ENCODE measurements around the gene DNAJC15.
A peak's percentile ranks its signal among the peaks of the same experiment; 100 is the strongest.
"Not testable (repeated sequence)": the region's sequence is repeated elsewhere in the genome, so short reads cannot be mapped to it uniquely, and the experiment has no call there.

The DNAJC15 gene

DNA sequence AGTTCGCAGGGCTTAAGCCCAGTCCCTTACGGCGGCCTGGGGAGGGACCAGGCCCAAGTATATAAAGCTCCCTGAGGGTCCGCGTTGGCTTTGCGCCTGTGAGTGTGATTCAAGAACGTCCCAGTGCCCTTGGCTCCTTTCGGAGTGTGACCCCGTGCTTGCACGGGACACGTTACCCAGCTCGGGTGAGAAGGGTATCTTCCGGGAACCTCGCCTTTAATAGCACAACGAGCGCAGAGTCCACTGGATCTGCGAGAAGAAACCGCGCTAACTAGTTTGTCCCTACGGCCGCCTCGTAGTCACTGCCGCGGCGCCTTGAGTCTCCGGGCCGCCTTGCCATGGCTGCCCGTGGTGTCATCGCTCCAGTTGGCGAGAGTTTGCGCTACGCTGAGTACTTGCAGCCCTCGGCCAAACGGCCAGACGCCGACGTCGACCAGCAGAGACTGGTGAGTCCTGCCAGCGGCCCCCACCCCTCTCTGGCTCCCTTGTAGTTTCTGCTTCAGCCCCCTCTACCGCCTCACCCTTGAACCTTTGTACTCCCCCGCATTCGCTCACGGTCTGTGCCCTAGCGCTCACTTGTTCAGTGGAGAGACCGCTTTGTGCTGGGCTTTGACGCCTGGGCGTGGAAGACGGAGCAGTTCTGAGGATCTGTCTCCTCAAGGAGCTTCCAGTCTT is at the start of gene DNAJC15:
TSS of gene DNAJC15 (plus strand) at position 298 of the 675 bp plus-strand sequence. CDS start at position 339, 41 bp downstream.
- peak; percentile 78 for DNase-seq

DNA sequence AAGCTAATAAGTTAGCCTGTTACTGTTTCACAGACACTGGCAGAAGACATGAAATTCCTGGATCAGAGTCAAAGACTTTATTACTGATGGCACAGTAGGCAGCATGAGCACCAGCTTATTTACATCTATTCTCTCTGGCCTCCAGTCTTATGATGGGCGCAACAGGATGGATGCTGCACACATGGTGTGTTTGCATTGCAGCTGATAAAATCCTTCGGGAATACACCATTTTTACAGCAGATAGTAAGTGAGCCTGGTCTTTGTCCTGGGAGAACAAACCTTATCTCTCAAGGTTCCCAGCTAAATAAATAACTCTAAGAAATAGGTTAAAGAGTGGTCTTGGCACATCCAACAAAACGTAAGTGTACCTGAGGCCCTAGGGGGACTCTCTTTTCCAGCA is 47.3 kb upstream of the DNAJC15 start:
- DNase-seq, result no peak

DNA sequence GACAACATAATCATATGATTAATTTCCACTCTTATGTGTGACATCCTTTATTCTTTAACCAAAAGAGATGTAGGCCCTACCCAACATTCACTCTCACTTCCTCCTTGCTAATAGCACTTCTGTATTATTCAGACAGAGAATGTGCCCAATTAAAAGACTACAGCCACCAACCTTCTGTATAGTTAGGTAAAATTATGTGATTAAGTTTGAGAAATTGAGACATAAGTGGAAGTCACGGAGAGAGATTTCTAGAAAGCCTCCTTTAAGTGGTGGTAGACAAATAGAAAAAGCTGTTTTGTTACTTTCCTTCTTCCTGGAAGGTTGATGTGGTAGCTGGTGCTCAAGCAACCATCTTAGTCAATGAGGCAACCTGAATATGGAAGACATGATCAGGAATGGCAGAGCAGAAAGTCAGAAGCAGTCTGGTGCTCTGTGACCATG is 46.1 kb upstream of the DNAJC15 start:
- no peak for DNase-seq

DNA sequence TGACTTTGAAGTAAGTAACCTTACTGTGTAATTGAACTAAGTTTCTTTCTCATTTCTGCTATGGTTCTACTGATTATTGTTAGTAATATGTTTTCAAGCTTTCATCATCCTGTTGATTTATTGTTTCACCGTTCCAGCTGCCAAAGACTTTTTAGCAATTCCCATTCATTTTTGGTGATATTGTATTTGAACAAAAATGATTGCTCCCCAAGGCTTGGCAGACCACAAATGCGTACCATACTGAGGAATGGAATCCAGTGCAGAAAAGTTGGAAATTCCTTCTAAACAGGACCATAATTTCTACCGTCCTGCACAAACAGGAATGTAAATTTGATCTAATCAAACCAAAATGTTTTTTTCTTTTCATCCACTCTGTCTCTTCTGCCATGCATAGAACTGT is 42.1 kb upstream of the DNAJC15 start:
- DNase-seq, result no peak

DNA sequence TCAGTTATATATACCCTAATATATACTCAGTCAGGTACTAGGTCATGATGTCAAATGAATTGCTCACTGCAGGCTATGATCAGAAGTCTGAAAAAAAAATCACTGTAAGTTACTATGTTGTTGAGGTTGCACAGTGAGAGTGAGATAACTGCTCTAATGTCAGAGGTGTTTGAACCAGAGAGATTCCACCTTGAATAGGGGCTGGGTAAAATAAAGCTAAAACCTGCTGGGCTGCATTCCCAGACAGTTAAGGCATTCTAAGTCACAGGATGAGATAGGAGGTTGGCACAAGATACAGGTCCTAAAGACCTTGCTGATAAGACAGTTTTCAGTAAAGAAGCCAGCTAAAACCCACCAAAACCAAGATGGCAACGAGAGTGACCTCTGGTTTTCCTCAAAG is 41.5 kb upstream of the DNAJC15 start:
- DNase-seq, result no peak

DNA sequence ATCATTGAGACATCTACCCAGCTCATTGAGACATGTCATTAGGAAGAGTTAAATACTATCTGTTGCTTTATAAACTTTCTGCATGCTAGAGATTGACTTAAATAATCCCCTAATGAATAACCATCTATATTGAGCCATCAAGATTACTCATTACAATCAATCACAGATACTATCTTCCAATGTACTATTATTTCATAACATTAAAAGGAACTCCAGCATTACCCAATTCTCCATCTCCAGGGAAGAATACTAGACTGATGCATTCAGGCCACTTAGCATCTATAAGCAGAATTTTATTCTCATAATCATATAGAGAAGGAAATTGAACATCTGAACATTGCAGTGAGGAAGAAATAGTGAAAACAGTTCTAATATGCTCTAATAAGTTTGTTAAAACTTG is 39.4 kb upstream of the DNAJC15 start:
- DNase-seq, result no peak

DNA sequence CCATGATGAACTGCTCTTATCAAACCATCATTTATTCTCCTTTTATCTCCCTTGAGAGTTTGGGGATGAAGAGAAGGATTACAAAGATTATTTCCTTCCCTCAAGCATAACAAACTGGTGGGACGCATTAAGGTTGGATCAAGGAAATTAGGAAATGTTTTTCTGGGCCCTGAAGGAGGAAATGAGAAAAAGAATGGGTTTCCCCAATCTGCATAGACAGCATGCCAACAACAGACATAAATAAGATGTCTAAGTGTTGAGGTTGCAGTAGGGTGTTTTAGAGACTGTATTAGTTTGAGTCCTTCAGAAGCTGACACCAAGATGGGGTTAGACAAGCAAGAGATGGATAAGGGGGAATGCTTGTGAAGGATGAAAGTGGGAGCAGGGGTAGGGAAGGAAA is 38.7 kb upstream of the DNAJC15 start:
- no peak for DNase-seq

DNA sequence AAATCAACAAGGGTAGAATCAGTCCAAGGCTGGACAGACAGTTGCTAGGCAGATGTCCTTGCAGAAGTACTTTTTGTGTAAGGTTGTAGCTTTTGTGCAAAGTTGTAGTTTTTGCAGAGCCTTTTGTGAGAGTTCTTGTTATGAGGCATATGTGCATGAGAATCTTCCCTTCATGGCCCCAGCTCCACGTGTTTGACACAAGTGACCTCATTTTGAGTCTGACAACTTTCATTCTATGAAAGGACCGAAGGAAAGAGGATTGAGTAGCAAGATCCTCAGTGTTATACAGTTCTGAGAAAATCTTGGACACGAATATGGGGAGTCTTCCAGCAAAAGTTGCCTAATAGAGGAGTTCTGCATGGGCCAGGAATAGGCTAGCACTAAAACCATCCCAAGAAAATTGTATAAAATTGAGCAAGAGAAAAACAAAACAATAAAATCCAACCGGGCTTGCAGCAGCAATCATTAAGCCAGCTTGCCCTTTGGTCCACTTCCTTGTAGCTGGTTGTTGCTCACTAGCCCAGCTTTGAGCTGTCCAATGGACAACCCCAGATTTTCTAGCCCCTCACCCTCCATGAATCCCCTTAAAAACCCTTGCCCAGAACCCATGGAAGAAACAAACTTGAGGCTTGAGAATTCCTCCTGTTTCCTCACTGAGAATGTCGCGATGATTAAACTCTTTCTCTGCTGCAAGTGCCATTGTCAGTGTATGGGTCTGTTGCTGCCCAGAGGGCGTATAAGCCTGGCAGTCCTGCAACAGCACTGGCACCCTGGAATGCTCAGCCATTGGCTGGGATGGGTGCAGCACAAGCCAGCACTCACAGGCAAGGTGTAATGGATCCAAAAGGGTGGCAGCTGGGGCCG is 37.8 kb upstream of the DNAJC15 start:
- no peak for DNase-seq

DNA sequence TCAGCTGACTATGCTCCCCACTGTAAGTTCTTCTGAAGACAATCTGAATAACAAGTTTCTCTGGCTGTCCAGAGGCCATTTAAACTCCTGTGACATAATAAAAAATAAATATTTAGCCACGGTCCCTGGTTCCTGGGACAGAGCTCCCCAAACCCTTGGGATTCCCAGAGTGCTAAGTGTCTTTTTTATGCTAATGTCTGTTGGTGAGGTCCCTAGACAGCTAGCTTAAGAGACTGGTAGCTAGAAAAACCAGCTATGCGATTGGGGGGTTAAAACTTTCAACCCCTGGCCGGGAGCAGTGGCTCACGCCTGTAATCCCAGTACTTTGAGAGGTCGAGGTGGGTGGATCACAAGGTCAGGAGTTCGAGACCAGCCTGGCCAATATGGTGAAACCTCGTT is 37.2 kb upstream of the DNAJC15 start:
- no peak for DNase-seq

DNA sequence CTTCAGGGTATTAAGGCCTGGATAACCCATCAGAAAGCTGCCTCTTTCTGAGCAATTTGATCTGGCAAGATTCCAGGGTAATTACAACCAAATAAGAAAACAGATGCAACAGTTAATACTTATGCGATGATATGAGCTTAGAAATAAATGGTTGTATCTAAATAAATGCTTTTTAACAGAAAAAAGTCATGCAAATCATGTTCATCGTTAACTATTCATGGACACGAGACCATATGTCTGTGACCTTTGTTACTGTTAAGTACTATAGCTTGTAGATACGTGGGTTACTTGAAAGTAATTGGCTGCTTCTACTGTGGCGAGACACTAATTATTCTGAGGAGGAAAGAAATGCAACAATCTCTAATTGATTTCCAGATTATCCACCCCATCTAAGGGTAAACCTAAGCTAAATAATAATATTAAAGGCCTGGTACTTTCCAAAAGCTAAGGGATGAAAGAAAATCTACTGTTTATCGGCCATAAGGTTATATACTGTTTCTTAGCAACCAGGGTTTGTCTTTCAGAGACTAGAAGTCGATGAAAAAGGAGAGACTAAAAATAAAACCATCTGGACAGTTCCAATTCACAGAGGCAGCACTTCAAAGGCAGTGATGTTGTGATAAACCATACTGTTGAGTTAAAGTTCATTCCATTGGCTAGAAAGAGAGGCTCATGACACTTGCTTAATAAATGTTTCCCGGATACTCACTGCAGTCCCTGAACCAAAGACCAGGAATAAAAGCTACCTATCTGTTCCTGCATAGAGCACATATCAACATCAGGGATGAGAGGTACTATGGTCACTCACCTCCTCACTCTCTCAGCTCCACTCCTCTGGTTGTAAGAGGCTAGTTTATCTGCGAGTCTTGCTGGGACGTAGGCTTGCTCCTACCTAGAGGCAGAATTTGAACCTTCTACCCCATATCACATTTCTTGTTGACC is 32.8 kb upstream of the DNAJC15 start:
- DNase-seq, result no peak

DNA sequence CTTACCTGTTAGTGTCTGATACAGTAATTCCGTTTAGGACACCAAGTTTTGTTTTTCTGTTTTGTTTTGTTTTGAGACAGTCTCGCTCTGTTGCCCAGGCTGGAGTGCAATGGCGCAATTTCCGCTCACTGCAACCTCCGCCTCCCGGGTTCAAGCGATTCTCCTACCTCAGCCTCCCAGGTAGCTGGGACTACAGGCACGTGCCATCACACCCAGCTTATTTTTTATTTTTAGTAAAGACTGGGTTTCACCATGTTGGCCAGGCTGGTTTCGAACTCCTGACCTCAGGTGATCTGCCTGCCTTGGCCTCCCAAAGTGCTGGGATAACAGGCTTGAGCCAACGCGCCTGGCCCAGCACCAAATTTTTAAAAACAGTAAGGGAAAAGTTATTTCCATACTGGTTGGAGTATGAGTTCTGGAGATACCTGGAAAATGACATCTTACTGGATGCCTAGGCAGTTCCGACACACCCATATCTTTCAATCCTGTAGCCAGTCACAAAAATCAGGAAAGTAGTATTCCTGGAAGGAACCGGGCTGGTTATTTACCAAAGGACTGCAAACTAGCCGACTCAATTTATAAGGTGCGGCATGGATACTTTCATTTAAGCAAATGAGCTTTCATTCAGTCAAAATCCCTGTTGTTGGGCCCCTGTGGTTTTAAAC is 32.0 kb upstream of the DNAJC15 start:
- DNase-seq, result not testable (repeated sequence)

DNA sequence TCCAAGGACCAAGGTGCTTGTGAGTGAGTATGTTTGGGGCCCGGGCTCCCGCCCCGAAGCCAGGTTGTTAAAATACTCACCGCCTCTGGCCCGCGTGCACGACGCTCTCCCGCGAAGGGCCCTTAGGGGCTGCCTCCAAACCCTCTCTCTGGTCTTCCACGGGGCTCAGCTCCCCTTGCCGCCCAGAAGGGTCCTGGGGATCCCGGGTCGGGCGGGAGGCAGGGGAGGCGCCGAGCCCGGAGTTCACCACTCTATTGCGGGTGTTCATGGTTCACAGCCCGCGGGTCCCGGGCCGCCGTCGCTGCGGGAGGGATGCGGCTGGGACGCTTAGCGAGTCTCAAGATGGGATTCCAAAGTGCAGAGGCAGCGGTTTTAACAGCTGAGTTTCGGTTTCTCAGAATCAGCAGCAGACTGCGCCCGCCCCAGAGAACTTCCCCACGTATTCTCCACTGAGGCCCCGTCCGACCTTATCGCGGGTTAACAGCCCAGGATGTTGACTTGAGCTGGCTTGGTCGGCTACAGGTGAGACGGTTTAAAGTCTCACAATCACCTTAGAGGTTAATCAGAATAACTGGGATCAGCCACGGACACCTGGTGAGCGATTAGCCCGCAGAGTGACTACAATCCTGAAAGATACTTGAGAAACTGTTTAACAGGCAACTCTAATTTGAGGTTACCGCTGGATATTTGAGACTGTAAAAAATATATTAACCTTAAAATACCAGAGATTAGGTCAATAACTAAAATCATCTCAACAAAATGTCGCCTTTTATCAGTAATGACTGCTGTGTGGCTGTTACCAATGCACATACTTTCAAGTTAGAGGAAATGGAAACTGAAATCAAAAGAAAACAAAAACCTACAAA is 31.3 kb upstream of the DNAJC15 start, which contains the start of gene EPSTI1:
TSS of gene EPSTI1 (minus strand) at position 344 of the 866 bp plus-strand sequence. CDS start at position 268, 76 bp downstream.
- peak; percentile 72 for DNase-seq

DNA sequence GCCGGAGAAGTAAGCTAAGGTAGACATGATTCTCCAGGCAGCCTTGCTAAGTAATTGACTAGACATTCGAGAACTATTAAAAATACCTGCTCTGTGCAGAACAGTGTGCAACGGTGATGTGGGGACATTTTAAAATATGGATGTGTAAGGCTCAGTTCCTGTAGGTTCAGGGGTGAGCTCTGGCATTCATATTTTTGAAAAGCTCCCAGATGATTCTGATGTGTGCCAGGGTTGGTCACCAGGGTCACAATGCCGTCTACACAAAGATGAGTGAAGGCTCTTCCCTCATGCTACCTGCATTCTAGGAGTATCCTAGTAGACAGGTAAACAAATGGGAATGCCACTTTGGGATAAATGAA is 30.6 kb upstream of the DNAJC15 start:
- no peak for DNase-seq

DNA sequence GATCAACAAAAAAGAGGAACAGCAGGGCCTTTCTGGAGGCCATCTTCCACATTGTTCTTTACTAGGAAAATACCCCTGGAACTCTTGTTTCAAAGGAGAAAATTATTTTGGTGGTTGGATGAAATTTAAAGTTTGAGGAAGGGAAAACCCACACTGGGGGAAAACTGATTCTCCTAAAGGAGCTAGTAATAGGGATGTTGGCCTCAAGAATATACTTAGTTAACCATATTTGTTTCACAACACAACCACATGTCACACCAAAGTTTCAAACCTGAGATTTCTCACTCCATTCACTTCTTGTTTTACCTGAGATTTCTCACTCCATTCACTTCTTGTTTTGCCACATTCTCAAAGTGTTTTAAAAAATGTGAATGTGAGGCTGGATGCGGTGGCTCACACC is 28.5 kb upstream of the DNAJC15 start:
- no peak for DNase-seq

DNA sequence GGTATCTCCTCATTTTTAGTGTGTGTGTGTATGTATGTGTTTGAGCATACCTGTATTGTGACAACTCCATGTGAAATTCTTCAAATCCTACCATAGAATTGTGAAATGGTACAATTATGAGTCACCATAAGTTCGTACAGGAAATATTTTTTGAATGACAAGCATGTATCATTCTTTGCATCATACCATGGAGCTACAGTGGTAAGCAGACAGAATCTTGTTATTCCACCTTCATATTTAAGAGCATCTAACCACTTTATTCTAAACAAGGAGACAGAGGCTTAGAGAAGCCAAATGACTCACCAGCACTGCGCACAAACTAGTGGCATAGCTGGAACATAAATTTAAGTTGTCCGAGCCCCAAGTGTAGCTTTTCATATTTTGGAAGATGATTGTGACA is 26.8 kb upstream of the DNAJC15 start:
- DNase-seq, result no peak

DNA sequence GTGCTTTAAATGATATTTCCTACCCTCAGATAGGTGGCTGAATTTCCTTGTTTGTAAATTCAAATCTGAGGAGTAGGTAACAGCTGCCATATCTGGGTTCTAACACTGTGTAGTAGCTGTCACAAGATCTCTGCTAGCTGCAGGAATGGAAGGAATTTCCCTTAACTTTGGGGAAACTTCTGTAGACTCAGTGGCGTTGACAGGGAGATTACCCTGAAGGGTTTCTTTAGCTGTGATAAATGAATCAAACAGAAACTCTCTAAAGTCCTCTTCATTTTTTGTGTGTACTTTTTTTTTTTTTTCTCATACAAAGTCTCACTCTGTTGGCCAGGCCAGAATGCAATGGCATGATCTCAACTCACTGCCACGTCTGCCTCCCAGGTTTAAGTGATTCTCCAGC is 26.0 kb upstream of the DNAJC15 start:
- DNase-seq, result no peak

DNA sequence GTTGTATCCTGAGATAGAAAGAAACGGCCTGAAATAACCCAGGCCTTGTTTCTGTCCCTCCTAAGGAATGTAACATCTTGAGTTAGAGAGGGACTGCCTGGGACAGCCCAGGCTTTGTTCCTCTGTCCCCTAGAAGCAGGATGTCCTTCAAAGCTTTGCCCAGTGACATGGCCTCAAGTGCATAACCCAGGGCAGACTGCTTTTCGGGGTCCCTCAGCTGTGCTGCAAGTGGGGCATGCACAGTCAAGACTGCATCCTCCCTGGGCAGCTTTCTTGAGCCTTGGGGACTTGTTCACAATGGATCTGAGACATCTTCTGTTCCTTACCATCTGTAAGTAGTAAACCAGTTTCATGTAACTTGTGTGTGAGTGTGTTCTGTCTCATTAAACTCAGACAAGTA is 23.9 kb upstream of the DNAJC15 start:
- no peak for DNase-seq

DNA sequence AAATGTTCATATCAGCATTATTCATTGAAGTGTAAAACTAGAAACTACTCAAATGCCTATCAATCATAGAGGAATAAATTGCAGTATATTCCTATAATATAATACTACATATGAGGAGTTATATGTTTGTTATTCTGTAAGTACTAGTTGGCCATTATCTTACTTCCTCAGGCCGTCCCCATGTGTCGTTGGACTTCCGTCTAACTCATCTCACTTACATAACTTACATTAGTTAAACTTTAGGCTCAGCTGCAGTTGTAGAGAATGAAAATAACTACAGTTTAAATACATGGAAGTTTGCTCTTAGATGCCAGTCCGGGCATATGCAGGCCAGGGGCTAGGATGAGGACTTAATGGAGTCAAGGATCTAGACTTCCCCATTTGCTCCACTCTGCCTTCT is 22.7 kb upstream of the DNAJC15 start:
- no peak for DNase-seq

DNA sequence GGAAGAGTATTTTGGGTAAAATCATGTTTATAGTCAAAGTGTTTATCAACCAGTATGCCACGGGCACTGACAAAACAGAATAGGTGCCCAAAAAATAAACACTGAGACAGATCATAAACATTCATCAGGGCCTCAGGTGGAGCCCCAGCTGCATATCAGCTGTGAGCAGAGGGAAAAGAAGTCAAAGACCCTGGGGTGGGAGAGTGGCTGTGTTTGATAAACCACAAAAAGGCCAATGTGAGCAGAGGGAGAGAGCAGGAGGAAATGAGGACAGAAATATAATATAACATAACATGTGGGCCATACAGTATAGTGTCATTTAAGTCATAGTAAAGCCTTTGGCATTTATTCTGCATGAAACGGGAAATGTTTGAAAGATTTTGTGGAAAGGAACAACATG is 21.4 kb upstream of the DNAJC15 start:
- DNase-seq, result no peak

DNA sequence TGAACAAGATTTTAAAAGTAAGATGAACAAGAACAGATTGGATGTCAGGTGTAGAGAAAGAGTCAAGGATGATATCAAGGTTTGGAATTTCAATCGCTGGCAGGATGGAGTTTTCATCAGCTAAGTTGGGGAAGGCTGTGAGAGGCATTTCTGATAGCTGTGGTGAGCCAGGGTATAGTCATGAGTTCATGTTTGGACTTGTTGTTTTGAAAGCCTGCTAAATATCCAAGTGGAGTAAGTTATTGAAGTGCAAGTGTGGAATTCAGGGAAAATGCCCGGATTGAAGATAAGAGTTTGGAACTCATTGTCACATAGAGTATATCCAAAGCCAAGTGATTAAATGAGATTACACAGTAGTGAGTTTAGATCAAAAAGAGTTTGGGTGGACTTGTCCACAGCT is 20.4 kb upstream of the DNAJC15 start:
- no peak for DNase-seq

DNA sequence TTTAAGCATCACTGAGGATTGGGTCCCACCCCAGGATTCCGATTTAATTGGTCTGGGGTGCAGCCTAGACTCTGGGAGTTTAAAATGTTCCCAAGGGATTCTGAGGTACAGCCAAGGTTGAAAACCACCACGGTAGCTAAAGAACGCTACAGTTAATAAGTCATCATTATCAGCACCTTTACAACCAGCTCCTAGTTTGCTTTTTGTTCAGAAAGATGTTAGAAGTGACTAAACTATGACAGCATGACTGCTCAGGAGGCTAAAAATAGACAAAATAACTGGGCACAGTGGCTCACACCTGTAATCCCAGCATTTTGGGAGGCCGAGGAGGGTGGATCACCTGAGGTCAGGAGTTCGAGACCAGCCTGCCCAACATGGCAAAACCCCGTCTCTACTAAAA is 19.7 kb upstream of the DNAJC15 start:
- no peak for DNase-seq
